Bronchial smooth muscle cell (primary cell): ENCODE results near the gene TRIM36. TPM values are rescaled to one million over a fixed set of nuclear protein-coding genes. Genes with fewer than 3 reads are reported as not detected.

Source experiments
- total RNA-seq: library from RNA; depleted of rRNA; stranded (reverse); fragments of >200 nt; gene quantifications from 2 replicates; pipeline ENCODE4 v1.2.1, GENCODE V29; 2014

The TRIM36 gene, protein sequence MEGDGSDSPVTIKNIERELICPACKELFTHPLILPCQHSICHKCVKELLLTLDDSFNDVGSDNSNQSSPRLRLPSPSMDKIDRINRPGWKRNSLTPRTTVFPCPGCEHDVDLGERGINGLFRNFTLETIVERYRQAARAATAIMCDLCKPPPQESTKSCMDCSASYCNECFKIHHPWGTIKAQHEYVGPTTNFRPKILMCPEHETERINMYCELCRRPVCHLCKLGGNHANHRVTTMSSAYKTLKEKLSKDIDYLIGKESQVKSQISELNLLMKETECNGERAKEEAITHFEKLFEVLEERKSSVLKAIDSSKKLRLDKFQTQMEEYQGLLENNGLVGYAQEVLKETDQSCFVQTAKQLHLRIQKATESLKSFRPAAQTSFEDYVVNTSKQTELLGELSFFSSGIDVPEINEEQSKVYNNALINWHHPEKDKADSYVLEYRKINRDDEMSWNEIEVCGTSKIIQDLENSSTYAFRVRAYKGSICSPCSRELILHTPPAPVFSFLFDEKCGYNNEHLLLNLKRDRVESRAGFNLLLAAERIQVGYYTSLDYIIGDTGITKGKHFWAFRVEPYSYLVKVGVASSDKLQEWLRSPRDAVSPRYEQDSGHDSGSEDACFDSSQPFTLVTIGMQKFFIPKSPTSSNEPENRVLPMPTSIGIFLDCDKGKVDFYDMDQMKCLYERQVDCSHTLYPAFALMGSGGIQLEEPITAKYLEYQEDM
- 0.09 and 0.32 TPM in 2 replicates for total RNA-seq

DNA sequence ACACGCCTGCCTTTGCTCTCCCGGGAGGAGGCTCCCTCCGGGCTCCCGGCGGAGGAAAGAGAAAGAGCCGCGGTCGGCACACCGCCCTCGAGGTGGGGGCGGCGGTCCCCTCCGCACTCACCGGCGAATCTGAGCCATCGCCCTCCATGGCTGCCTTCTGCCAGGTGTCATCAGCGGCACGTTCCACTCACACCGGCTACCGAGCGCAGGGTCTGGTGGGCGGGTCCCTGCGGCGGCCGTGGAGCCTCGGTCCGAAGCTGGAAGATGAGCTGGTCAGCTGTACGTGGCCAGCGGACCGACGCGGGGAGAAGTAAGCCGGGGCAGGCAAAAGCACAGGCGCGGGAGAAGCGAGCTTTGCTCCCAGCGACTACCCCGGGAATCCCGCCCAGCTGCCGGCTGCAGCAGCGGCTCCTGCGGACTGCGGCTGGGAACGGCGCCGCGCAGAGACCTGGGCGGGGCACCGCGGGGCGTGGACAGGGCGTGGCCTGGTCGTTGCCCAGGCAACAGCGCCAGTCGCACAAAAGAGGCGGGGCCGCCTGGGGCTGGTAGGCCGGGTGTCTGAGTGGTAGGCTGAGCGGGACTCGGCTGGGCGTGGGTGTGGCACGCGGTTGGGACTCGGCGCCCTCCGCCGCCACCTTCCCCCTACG lies at the start of gene TRIM36:
Gene TRIM36 (minus strand): TSS at position 422 of the 647 bp plus-strand sequence. CDS start 274 bp downstream, at position 148.

Other genes starting within 250 kb of the TRIM36 start
- 10.7 and 15.6 TPM in 2 replicates for gene PGGT1B, start 93.0 kb upstream of the TRIM36 start, total RNA-seq
- gene CCDC112, start 126.7 kb upstream of the TRIM36 start, total RNA-seq = 1.8 and 6.0 TPM in 2 replicates